ENCODE measurements around the gene CRLF1.

Gene CRLF1

GRCh38 chr19:18613589-18614234 is 7.1 kb upstream of the CRLF1 start:
- DNase-seq (ENCODE audit: low read depth, low spot score) = no peak
- H3K4me1 ChIP-seq (ENCODE audit: control insufficient read depth, insufficient read depth, low read length) = peaks cover 14% of the 10 kb centered on the region

GRCh38 chr19:18612772-18613588 is 6.4 kb upstream of the CRLF1 start, which contains the start of gene TMEM59L:
TMEM59L (plus strand) TSS chr19:18612870; CDS start chr19:18612959, 89 bp downstream.
- Histone ChIP-seq H3K27me3 (ENCODE audit: control insufficient read depth, insufficient read depth, low read length) (peaks cover 52% of the 10 kb centered on the region), H3K27ac (ENCODE audit: low read length) (no peak within 1 kb of the TSS)
- no CpG with 5 or more reads among the region's 70 CpGs for WGBS (ENCODE audit: insufficient coverage, insufficient read length)

More at GRCh38 chr19:18613589-18614234, 7.1 kb upstream of the CRLF1 start:
- no CpG with 5 or more reads among the region's 23 CpGs for WGBS (ENCODE audit: insufficient coverage, insufficient read length)
- Histone ChIP-seq H3K9me3 (ENCODE audit: control insufficient read depth, insufficient read depth, low read length) (no peaks in the 10 kb centered on the region), H3K27ac (ENCODE audit: low read length) (no peak overlapping the region), H3K36me3 (ENCODE audit: control insufficient read depth, insufficient read depth, low read length) (no peaks in the 10 kb centered on the region; the same call in 1 of the 2 replicates), H3K27me3 (ENCODE audit: control insufficient read depth, insufficient read depth, low read length) (peaks cover 45% of the 10 kb centered on the region), H3K4me3 (ENCODE audit: low read length) (peak overlapping the region; percentile 77; the same call in 1 of the 2 replicates)

GRCh38 chr19:18612051-18612771 is 5.6 kb upstream of the CRLF1 start:
- peaks cover 60% of the 10 kb centered on the region for H3K27me3 ChIP-seq (ENCODE audit: control insufficient read depth, insufficient read depth, low read length)

More at GRCh38 chr19:18612772-18613588, 6.4 kb upstream of the CRLF1 start, which contains the start of gene TMEM59L:
- H3K4me3 ChIP-seq (ENCODE audit: low read length) = peak within 1 kb of the TSS; percentile 77; the same call in 1 of the 2 replicates
- peaks cover 14% of the 10 kb centered on the region for H3K4me1 ChIP-seq (ENCODE audit: control insufficient read depth, insufficient read depth, low read length)
- no peaks in the 10 kb centered on the region; the same call in 1 of the 2 replicates for H3K36me3 ChIP-seq (ENCODE audit: control insufficient read depth, insufficient read depth, low read length)
- no peaks in the 10 kb centered on the region for H3K9me3 ChIP-seq (ENCODE audit: control insufficient read depth, insufficient read depth, low read length)
- DNase-seq (ENCODE audit: low read depth, low spot score) = no peak

GRCh38 chr19:18611327-18612050 is 4.9 kb upstream of the CRLF1 start:
- H3K27ac ChIP-seq (ENCODE audit: low read length) = no peak overlapping the region
- no peaks in the 10 kb centered on the region for H3K9me3 ChIP-seq (ENCODE audit: control insufficient read depth, insufficient read depth, low read length)
- H3K36me3 ChIP-seq (ENCODE audit: control insufficient read depth, insufficient read depth, low read length) = no peaks in the 10 kb centered on the region; the same call in 1 of the 2 replicates
- H3K4me1 ChIP-seq (ENCODE audit: control insufficient read depth, insufficient read depth, low read length) = peaks cover 14% of the 10 kb centered on the region
- peaks cover 63% of the 10 kb centered on the region for H3K27me3 ChIP-seq (ENCODE audit: control insufficient read depth, insufficient read depth, low read length)
- no peak for DNase-seq (ENCODE audit: low read depth, low spot score)
- WGBS (ENCODE audit: insufficient coverage, insufficient read length) = no CpG with 5 or more reads among the region's 62 CpGs
- peak overlapping the region; percentile 18; the same call in 1 of the 2 replicates for H3K4me3 ChIP-seq (ENCODE audit: low read length)

More at GRCh38 chr19:18612051-18612771, 5.6 kb upstream of the CRLF1 start:
- Histone ChIP-seq H3K4me3 (ENCODE audit: low read length) (peak overlapping the region; percentile 77; the same call in 1 of the 2 replicates), H3K9me3 (ENCODE audit: control insufficient read depth, insufficient read depth, low read length) (no peaks in the 10 kb centered on the region), H3K36me3 (ENCODE audit: control insufficient read depth, insufficient read depth, low read length) (no peaks in the 10 kb centered on the region; the same call in 1 of the 2 replicates), H3K27ac (ENCODE audit: low read length) (no peak overlapping the region), H3K4me1 (ENCODE audit: control insufficient read depth, insufficient read depth, low read length) (peaks cover 14% of the 10 kb centered on the region)
- WGBS (ENCODE audit: insufficient coverage, insufficient read length) = no CpG with 5 or more reads among the region's 30 CpGs
- DNase-seq (ENCODE audit: low read depth, low spot score) = no peak

- Histone ChIP-seq H3K27ac (ENCODE audit: low read length) (no peak overlapping the region), H3K4me3 (ENCODE audit: low read length) (peak overlapping the region; percentile 5; the same call in 1 of the 2 replicates), H3K9me3 (ENCODE audit: control insufficient read depth, insufficient read depth, low read length) (no peaks in the 10 kb centered on the region), H3K4me1 (ENCODE audit: control insufficient read depth, insufficient read depth, low read length) (peaks cover 14% of the 10 kb centered on the region), H3K36me3 (ENCODE audit: control insufficient read depth, insufficient read depth, low read length) (no peaks in the 10 kb centered on the region; the same call in 1 of the 2 replicates), H3K27me3 (ENCODE audit: control insufficient read depth, insufficient read depth, low read length) (peaks cover 68% of the 10 kb centered on the region)
- DNase-seq (ENCODE audit: low read depth, low spot score) = no peak
- WGBS (ENCODE audit: insufficient coverage, insufficient read length) = no CpG with 5 or more reads among the region's 45 CpGs
Measured at GRCh38 chr19:18610556-18611326, 4.1 kb upstream of the CRLF1 start.

- Histone ChIP-seq H3K4me1 (ENCODE audit: control insufficient read depth, insufficient read depth, low read length) (peaks cover 16% of the 10 kb centered on the region), H3K27ac (ENCODE audit: low read length) (no peak overlapping the region), H3K4me3 (ENCODE audit: low read length) (no peak overlapping the region; the same call in 1 of the 2 replicates), H3K9me3 (ENCODE audit: control insufficient read depth, insufficient read depth, low read length) (no peaks in the 10 kb centered on the region), H3K36me3 (ENCODE audit: control insufficient read depth, insufficient read depth, low read length) (no peaks in the 10 kb centered on the region; the same call in 1 of the 2 replicates), H3K27me3 (ENCODE audit: control insufficient read depth, insufficient read depth, low read length) (peaks cover 73% of the 10 kb centered on the region)
- no peak for DNase-seq (ENCODE audit: low read depth, low spot score)
- WGBS (ENCODE audit: insufficient coverage, insufficient read length) = no CpG with 5 or more reads among the region's 3 CpGs
Measured at GRCh38 chr19:18610245-18610555, 3.6 kb upstream of the CRLF1 start.

- peaks cover 16% of the 10 kb centered on the region for H3K4me1 ChIP-seq (ENCODE audit: control insufficient read depth, insufficient read depth, low read length)
- no peaks in the 10 kb centered on the region for H3K9me3 ChIP-seq (ENCODE audit: control insufficient read depth, insufficient read depth, low read length)
- no peak overlapping the region for H3K27ac ChIP-seq (ENCODE audit: low read length)
- no peaks in the 10 kb centered on the region; the same call in 1 of the 2 replicates for H3K36me3 ChIP-seq (ENCODE audit: control insufficient read depth, insufficient read depth, low read length)
- no peak for DNase-seq (ENCODE audit: low read depth, low spot score)
- H3K27me3 ChIP-seq (ENCODE audit: control insufficient read depth, insufficient read depth, low read length) = peaks cover 79% of the 10 kb centered on the region
- no peak overlapping the region for H3K4me3 ChIP-seq (ENCODE audit: low read length)
- no CpG with 5 or more reads among the region's 2 CpGs for WGBS (ENCODE audit: insufficient coverage, insufficient read length)
Measured at GRCh38 chr19:18609717-18610051, 3.1 kb upstream of the CRLF1 start.

- H3K4me3 ChIP-seq (ENCODE audit: low read length) = no peak overlapping the region
- no peaks in the 10 kb centered on the region; the same call in 1 of the 2 replicates for H3K36me3 ChIP-seq (ENCODE audit: control insufficient read depth, insufficient read depth, low read length)
- no peak for DNase-seq (ENCODE audit: low read depth, low spot score)
- H3K9me3 ChIP-seq (ENCODE audit: control insufficient read depth, insufficient read depth, low read length) = no peaks in the 10 kb centered on the region
- H3K4me1 ChIP-seq (ENCODE audit: control insufficient read depth, insufficient read depth, low read length) = peaks cover 17% of the 10 kb centered on the region
- H3K27ac ChIP-seq (ENCODE audit: low read length) = no peak overlapping the region
- no CpG with 5 or more reads among the region's 9 CpGs for WGBS (ENCODE audit: insufficient coverage, insufficient read length)
- peaks cover 84% of the 10 kb centered on the region for H3K27me3 ChIP-seq (ENCODE audit: control insufficient read depth, insufficient read depth, low read length)
Measured at GRCh38 chr19:18608805-18609716, 2.5 kb upstream of the CRLF1 start.
